Superior temporal gyrus (tissue), 1 donor: ENCODE results near the gene LRCH3.
"Not testable (repeated sequence)": the region's sequence is repeated elsewhere in the genome, so short reads cannot be mapped to it uniquely, and the experiment has no call there.

Source experiments
- DNase-seq: peaks from one replicate; pipeline ENCODE4 v3.0.0-alpha.2; 2016; ENCODE audit errors: extremely low spot score

LRCH3 gene

DNA sequence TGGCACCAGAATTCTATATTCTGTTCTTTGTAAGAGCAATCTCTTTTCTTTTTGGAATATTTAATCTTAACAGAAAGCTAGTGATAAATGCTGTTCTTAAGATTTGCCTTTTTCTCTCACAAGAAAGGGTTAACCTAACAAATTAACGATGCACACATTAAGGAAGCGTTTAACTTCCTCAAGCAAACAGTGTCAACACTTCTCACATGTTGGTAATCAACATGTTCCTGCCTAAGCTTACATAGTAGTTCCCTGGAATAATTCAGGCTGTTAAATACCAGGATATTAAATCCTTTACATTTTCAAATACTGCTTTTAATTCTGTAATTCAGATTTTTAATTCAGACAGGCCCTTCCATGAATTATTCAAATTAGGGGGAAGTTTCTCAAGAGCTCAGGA, 91.5 kb downstream of the LRCH3 start:
- DNase-seq = no peak

DNA sequence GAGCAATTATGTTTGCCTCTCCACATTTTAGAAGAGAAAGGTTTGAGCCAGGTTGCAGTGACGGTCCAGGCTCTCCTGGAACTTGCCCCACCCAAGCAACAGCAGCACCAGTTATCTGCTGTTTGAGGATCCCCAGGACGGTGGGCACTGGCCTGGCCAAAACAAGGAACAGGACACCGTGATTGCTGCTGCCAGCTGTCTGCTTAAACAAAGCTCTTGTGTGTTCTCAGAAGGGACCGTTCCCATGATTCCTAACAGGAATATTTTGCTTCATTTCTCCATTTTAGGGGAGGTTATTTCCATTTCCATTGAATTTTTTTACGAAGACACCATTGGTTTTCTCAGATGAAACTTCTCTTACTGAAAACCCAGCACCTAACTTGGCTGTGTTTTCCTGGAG, 92.5 kb downstream of the LRCH3 start:
- DNase-seq = no peak

- DNase-seq = not testable (repeated sequence)
Observed at GRCh38 chr3:197884330-197884729, 93.3 kb downstream of the LRCH3 start.

GRCh38 chr3:197886052-197886451, 95.0 kb downstream of the LRCH3 start:
- not testable (repeated sequence) for DNase-seq

- not testable (repeated sequence) for DNase-seq
Observed at GRCh38 chr3:197887430-197888053, 96.5 kb downstream of the LRCH3 start.

DNA sequence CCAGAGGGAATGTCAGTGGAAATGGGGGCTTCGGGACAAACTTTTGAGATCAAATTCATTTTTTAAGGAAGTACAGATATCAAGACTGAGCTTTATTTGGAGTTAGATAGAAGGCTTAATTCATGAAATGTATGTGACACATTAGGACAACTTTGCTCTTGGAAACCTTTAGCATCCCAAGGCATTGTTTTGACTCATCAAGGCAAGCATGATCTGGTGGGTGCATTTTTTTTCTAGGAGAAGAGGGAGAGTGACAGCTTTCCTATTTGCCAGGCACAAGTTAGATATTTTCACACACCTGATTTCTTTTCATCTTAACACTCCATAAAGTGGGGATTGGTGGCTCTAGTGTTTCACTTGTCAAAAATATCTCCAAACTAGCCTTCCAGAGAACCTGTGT, 97.5 kb downstream of the LRCH3 start:
- DNase-seq = no peak

GRCh38 chr3:197889204-197889930, 98.3 kb downstream of the LRCH3 start:
- no peak for DNase-seq

DNA sequence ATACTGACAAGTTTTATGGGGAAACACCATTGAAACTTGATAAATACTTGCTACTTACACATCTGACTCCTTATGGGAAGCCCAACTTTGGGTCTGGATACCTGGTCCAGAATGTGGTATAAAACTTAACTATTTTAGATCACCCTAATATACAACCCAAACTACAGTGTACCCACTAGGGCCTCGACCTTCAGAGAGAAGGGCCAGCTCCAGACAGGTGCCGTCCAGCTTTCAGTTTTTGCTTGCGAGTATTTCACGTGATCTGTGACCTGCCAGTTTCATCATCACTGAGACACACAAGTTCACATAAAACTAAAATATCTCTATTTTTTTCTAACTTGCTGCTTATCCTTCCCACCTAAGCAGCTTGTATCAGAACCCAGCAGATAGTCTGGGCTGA, 99.6 kb downstream of the LRCH3 start:
- DNase-seq = no peak

DNA sequence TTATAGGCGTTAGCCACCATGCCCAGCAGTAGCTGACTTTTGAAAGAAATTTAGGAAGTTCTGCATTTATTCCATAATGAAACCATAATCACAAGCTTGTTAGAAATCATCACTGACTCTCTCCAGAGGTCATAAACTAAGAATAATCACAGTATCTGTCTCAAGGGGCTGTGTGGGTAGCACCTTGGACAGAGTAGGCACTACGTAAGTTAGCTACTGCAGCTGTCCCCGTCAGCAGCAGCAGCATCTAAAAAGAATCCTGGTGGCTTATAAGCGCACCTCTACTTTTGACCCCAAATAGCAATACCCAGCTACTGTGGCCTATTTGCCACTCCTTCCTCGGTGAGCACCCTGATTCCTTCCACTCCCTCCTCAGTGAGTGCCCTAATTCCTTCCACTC, 101.1 kb downstream of the LRCH3 start:
- no peak for DNase-seq

DNA sequence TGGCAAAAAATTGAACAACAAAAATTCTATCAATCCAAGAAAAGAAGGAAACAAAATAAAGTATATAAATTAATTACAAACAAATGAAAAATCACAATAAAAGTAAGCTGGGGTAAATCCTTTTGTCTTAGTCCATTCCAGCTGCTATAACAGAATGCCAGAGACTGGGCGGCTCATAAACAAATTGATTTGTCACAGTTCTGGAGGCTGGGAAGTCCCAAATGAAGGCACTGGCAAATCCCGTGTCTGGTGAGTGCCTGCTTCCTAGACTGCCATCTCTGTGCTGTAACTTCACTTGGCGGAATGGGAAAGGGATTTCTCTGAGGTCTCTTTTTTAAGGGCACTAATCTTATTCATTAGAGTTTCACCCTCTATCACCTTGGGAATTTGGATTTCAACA, 105.4 kb downstream of the LRCH3 start:
- no peak for DNase-seq

DNA sequence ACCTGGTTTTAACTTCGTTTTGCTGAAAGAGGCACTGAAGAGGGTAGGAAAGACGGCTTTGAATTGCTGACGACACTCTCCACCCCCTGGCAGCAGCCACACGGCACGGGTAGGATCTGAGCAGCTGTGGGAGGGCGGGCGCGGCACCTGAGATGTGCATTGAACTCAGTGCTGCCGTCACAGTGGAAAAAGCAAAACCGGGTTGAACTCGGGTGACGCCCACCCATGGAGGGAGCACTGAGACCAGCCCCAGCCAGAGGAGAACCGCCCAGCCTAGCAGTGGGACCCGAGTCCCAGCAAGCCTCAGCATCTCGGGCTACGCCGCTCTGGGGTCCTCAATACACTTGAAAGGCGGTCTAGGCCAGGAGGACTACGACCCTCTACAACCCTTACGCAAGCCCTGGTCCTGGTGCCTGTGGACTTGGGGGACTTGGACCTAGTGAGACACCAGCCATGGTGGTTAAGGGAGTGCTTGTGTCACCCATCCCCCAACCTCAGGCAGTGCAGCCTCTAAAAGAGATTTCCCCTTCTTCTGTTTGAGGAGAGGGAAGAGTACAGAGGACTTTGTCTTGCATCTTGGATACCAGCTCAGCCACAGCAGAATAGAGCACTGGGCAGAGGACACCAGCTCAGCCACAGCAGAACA, 108.9 kb downstream of the LRCH3 start:
- DNase-seq = no peak

DNA sequence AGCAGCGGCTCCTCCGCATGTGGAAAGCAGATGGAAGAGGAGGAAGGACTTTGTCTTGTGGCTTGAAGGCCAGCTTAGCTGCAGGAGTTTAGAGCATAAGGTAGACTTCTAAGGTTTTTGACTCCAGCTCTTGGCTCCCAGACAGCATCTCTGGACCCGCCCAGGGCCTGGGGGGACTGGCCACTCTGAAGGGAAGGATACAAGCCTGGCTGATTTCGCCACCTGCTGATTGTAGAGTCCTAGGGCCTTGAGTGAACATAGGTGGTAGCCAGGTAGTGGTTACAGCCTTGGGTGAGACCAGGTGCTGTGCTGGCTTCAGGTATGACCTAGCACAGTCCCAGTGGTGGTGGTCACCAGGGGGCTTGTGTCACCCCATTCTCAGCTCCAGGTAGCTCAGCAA, 110.6 kb downstream of the LRCH3 start:
- no peak for DNase-seq

GRCh38 chr3:197906023-197906849, 115.2 kb downstream of the LRCH3 start:
- DNase-seq = peak; percentile 93

DNA sequence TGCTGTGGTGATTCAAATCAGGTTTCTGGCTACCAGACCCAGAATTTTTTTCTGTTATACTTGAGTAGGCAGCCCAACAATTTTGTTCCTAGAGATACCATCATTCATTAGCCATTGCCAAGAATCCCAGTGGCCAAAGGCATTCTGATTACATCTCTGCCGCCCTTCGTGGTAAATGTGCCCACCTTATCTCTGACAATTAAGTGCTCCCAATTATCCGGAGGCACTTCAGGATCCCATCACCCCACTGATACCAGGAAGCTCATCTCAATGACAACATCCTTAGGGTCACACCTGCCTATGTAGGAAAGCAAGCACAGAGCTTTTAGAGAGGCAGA, 115.8 kb downstream of the LRCH3 start:
- no peak for DNase-seq

DNA sequence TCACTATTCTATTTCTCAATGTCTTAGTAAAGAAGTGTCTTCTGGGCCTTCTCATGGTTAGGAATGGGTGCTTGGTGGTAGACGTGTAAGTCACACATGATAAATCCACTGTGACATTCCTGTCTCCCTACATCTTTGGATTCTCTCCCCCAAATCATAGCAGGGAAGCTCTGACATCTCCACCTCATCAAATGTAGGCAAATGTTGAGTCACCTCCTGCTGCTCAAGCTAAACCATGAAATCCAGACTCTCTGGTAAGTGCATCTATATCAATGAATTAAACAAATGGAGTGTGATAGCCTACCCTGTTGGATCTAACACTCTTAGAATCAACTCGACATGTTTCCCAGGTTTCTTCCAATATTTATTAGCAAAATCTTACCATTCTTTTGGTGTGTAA, 116.1 kb downstream of the LRCH3 start:
- DNase-seq = no peak

- not testable (repeated sequence) for DNase-seq
Observed at GRCh38 chr3:197908550-197908949, 117.5 kb downstream of the LRCH3 start.

- DNase-seq = no peak
Observed at GRCh38 chr3:197908957-197909701, 118.1 kb downstream of the LRCH3 start.

- no peak for DNase-seq
Observed at GRCh38 chr3:197912741-197913476, 121.9 kb downstream of the LRCH3 start.

- DNase-seq = no peak
Observed at GRCh38 chr3:197913641-197914380, 122.8 kb downstream of the LRCH3 start.
